Ishikawa (cell line): Measurements from ENCODE around the gene SGSH.

Experiments used
- CEBPB ChIP-seq: IDR thresholded peaks from 2 replicates; pipeline ENCODE4 v1.6.1; 2012
- CREB1 ChIP-seq: IDR thresholded peaks from 2 replicates; pipeline ENCODE4 v1.6.1; 2012; ENCODE audit warnings: low read depth
- EGR1 ChIP-seq: IDR thresholded peaks from 2 replicates; pipeline ENCODE4 v1.6.1; 2012
- EP300 ChIP-seq: IDR thresholded peaks from 2 replicates; pipeline ENCODE4 v1.6.1; 2012; ENCODE audit warnings: borderline replicate concordance
- FOXM1 ChIP-seq: IDR thresholded peaks from 2 replicates; pipeline ENCODE4 v1.6.1; 2012; ENCODE audit warnings: low read depth, borderline replicate concordance
- NFIC ChIP-seq: IDR thresholded peaks from 2 replicates; pipeline ENCODE4 v1.6.1; 2012
- RAD21 ChIP-seq: IDR thresholded peaks from 2 replicates; pipeline ENCODE4 v1.6.1; 2012; ENCODE audit warnings: low read depth
- TAF1 ChIP-seq: IDR thresholded peaks from 2 replicates; pipeline ENCODE4 v1.6.1; 2012; ENCODE audit warnings: low read depth, mild to moderate bottlenecking
- TEAD4 ChIP-seq: IDR thresholded peaks from 2 replicates; pipeline ENCODE4 v1.6.1; 2012
- YY1 ChIP-seq: IDR thresholded peaks from 2 replicates; pipeline ENCODE4 v1.6.1; 2012; ENCODE audit warnings: low read depth
- ZBTB7A ChIP-seq: IDR thresholded peaks from 2 replicates; pipeline ENCODE4 v1.6.1; 2012; ENCODE audit warnings: low read depth
- TF ChIP-seq, protein P1 (sequence below): IDR thresholded peaks from 2 replicates; pipeline ENCODE4 v1.6.1; 2012
- TF ChIP-seq, protein P2 (sequence below): IDR thresholded peaks from 2 replicates; pipeline ENCODE4 v1.6.1; 2012; ENCODE audit warnings: low read depth, mild to moderate bottlenecking
- TF ChIP-seq, protein P3 (sequence below): IDR thresholded peaks from 2 replicates; pipeline ENCODE4 v1.6.1; 2012

DNA sequence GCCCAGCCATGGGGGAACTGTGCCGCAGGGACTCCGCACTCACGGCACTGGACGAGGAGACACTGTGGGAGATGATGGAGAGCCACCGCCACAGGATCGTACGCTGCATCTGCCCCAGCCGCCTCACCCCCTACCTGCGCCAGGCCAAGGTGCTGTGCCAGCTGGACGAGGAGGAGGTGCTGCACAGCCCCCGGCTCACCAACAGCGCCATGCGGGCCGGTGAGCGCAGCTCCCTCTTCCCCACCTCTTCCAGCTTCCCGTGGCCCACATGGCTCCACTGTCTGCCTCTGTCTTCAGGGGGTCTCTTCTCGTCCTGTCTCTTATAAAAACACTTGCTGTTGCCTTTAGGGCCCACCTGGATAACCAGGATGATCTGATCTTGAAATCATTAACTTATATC is 38.7 kb downstream of the SGSH start:
- TF ChIP-seq, protein P1, sequence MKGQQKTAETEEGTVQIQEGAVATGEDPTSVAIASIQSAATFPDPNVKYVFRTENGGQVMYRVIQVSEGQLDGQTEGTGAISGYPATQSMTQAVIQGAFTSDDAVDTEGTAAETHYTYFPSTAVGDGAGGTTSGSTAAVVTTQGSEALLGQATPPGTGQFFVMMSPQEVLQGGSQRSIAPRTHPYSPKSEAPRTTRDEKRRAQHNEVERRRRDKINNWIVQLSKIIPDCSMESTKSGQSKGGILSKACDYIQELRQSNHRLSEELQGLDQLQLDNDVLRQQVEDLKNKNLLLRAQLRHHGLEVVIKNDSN = no peak
- TF ChIP-seq, protein P2, sequence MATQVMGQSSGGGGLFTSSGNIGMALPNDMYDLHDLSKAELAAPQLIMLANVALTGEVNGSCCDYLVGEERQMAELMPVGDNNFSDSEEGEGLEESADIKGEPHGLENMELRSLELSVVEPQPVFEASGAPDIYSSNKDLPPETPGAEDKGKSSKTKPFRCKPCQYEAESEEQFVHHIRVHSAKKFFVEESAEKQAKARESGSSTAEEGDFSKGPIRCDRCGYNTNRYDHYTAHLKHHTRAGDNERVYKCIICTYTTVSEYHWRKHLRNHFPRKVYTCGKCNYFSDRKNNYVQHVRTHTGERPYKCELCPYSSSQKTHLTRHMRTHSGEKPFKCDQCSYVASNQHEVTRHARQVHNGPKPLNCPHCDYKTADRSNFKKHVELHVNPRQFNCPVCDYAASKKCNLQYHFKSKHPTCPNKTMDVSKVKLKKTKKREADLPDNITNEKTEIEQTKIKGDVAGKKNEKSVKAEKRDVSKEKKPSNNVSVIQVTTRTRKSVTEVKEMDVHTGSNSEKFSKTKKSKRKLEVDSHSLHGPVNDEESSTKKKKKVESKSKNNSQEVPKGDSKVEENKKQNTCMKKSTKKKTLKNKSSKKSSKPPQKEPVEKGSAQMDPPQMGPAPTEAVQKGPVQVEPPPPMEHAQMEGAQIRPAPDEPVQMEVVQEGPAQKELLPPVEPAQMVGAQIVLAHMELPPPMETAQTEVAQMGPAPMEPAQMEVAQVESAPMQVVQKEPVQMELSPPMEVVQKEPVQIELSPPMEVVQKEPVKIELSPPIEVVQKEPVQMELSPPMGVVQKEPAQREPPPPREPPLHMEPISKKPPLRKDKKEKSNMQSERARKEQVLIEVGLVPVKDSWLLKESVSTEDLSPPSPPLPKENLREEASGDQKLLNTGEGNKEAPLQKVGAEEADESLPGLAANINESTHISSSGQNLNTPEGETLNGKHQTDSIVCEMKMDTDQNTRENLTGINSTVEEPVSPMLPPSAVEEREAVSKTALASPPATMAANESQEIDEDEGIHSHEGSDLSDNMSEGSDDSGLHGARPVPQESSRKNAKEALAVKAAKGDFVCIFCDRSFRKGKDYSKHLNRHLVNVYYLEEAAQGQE = no peak
- TF ChIP-seq NFIC (no peak), YY1 (no peak), TEAD4 (no peak), RAD21 (no peak), CREB1 (no peak), EGR1 (no peak), CEBPB (no peak), EP300 (no peak), TAF1 (no peak), ZBTB7A (no peak), FOXM1 (no peak)
- TF ChIP-seq, protein P3, sequence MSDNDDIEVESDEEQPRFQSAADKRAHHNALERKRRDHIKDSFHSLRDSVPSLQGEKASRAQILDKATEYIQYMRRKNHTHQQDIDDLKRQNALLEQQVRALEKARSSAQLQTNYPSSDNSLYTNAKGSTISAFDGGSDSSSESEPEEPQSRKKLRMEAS = no peak
